Liver (tissue), 9 donors: ENCODE results near the gene PHC3. TPM values are rescaled to one million over a fixed set of nuclear protein-coding genes. Genes with fewer than 3 reads are reported as not detected.

ENCODE experiments used
- DNase-seq: peaks from one replicate; pipeline ENCODE4 v3.0.0-alpha.2; 2017; ENCODE audit warnings: low spot score
- H3K27ac ChIP-seq, 2 donors: one replicate each; pipeline ENCODE4 v1.7.0; 2013; ENCODE audit warnings: inconsistent platforms in 2 of 2, low read length in 2 of 2, control low read depth in 1 of 2, low read depth in 1 of 2, mild to moderate bottlenecking in 1 of 2
- H3K27me3 ChIP-seq, 4 donors: one replicate each; pipeline versions ENCODE4 v1.6.1 to v1.7.0; 2013; ENCODE audit warnings: low read length in 3 of 4, inconsistent platforms in 1 of 4, mild to moderate bottlenecking in 1 of 4, moderate library complexity in 1 of 4; ENCODE audit not compliant: control insufficient read depth in 4 of 4, insufficient read depth in 4 of 4
- H3K36me3 ChIP-seq, 4 donors: one replicate each; pipeline versions ENCODE4 v1.6.1 to v1.7.0; 2013; ENCODE audit warnings: low read length in 3 of 4, mild to moderate bottlenecking in 3 of 4, low read depth in 1 of 4, moderate library complexity in 1 of 4; ENCODE audit not compliant: control insufficient read depth in 4 of 4, insufficient read depth in 3 of 4
- H3K4me1 ChIP-seq, 4 donors: one replicate each; pipeline versions ENCODE4 v1.6.1 to v1.7.0; 2013; ENCODE audit warnings: low read length in 3 of 4, mild to moderate bottlenecking in 3 of 4, moderate library complexity in 1 of 4; ENCODE audit not compliant: control insufficient read depth in 4 of 4, insufficient read depth in 4 of 4
- H3K4me3 ChIP-seq, 3 donors: one replicate each; pipeline versions ENCODE4 v1.6.1 to v1.7.0; 2013; ENCODE audit warnings: low read length in 3 of 3, control low read depth in 1 of 3, low read depth in 1 of 3, mild to moderate bottlenecking in 1 of 3
- H3K9ac ChIP-seq, 2 donors: one replicate each; pipeline ENCODE4 v1.7.0; 2013; ENCODE audit warnings: low read length in 2 of 2, mild to moderate bottlenecking in 2 of 2, moderate library complexity in 2 of 2, control low read depth in 1 of 2, low read depth in 1 of 2
- H3K9me3 ChIP-seq, 4 donors: one replicate each; pipeline versions ENCODE4 v1.6.1 to v1.7.0; 2013; ENCODE audit warnings: low read length in 3 of 4; ENCODE audit not compliant: control insufficient read depth in 4 of 4
- EGR1 ChIP-seq, 2 donors: IDR thresholded peaks; 2 replicates each; pipeline ENCODE4 v1.6.1; 2016 to 2018; ENCODE audit warnings: antibody characterized with exemption in 2 of 2, low read depth in 2 of 2
- FOXA1 ChIP-seq: IDR thresholded peaks from 2 replicates; pipeline ENCODE4 v1.6.1; 2016; ENCODE audit warnings: antibody characterized with exemption
- FOXA2 ChIP-seq: IDR thresholded peaks from 2 replicates; pipeline ENCODE4 v1.6.1; 2016; ENCODE audit warnings: antibody characterized with exemption
- GABPA ChIP-seq, 2 donors: IDR thresholded peaks in 1 of 2; conservative IDR thresholded peaks in 1 of 2; 2 replicates each; pipeline ENCODE4 v1.6.1; 2016; ENCODE audit warnings: antibody characterized with exemption in 2 of 2, mild to moderate bottlenecking in 1 of 2, moderate library complexity in 1 of 2
- HNF4A ChIP-seq, 2 donors: conservative IDR thresholded peaks; 2 replicates each; pipeline ENCODE4 v1.6.1; 2016; ENCODE audit warnings: antibody characterized with exemption in 2 of 2, mild to moderate bottlenecking in 2 of 2
- HNF4G ChIP-seq: IDR thresholded peaks from 2 replicates; pipeline ENCODE4 v1.6.1; 2016; ENCODE audit warnings: antibody characterized with exemption
- JUND ChIP-seq, 2 donors: IDR thresholded peaks; 2 replicates each; pipeline ENCODE4 v1.6.1; 2016; ENCODE audit warnings: antibody characterized with exemption in 2 of 2
- NR2F2 ChIP-seq: IDR thresholded peaks from 2 replicates; pipeline ENCODE4 v1.6.1; 2016; ENCODE audit warnings: antibody characterized with exemption
- RAD21 ChIP-seq, 2 donors: IDR thresholded peaks; 2 replicates each; pipeline ENCODE4 v1.6.1; 2016; ENCODE audit warnings: antibody characterized with exemption in 2 of 2, mild to moderate bottlenecking in 2 of 2
- RXRA ChIP-seq, 2 donors: IDR thresholded peaks; 2 replicates each; pipeline ENCODE4 v1.6.1; 2017 to 2018; ENCODE audit warnings: antibody characterized with exemption in 2 of 2, mild to moderate bottlenecking in 1 of 2
- TAF1 ChIP-seq: conservative IDR thresholded peaks from 2 replicates; pipeline ENCODE4 v1.6.1; 2016; ENCODE audit warnings: antibody characterized with exemption, mild to moderate bottlenecking
- YY1 ChIP-seq: IDR thresholded peaks from 2 replicates; pipeline ENCODE4 v1.6.1; 2016; ENCODE audit warnings: antibody characterized with exemption, mild to moderate bottlenecking
- WGBS: extraction: QIAGEN DNeasy Blood & Tissue Kit; methylation state at CpG from one replicate; pipeline ENCODE4 v1.1.7; 2013; 5-methylcytosine and 5-hydroxymethylcytosine counted together
- polyA plus RNA-seq, 2 donors: library from polyadenylated mRNA; stranded (reverse) in 1 of 2; unstranded in 1 of 2; fragments of 200-250 nt in 1 of 2; fragments of >200 nt in 1 of 2; fragmentation: Nextera tagmentation in 1 of 2; extraction: Ambion mirVana in 1 of 2; gene quantifications; one replicate each; pipeline versions ENCODE4 v1.2.1 to v1.2.3, GENCODE V29; 2013 to 2015
- total RNA-seq, 2 donors: library from RNA; depleted of rRNA; stranded (reverse); fragments of >200 nt; gene quantifications; one replicate each; pipeline ENCODE4 v1.2.3, GENCODE V29; 2014
- TF ChIP-seq, protein P1 (sequence below): IDR thresholded peaks from 2 replicates; pipeline ENCODE4 v1.6.1; 2016; ENCODE audit warnings: antibody characterized with exemption
- TF ChIP-seq, protein P2 (sequence below): IDR thresholded peaks from 2 replicates; pipeline ENCODE4 v1.6.1; 2016; ENCODE audit warnings: antibody characterized with exemption, mild to moderate bottlenecking
- TF ChIP-seq, protein P3 (sequence below): IDR thresholded peaks from 2 replicates; pipeline ENCODE4 v1.6.1; 2016; ENCODE audit warnings: antibody characterized with exemption
- TF ChIP-seq, protein P4 (sequence below): fragments of 150-350 bp; IDR thresholded peaks from 2 replicates; pipeline ENCODE4 v1.5.1; 2017; ENCODE audit warnings: improper control_type of control experiment, low read depth, low read length; ENCODE audit not compliant: missing input control
- donor health status: healthy.
- donor health status: healthy.
- donor health status: healthy.
- donor health status: healthy.
- donor health status: healthy.

The PHC3 gene
- total and polyA plus RNA-seq, 4 donors = 3.9 to 44.7 (median 24.2) TPM

DNA sequence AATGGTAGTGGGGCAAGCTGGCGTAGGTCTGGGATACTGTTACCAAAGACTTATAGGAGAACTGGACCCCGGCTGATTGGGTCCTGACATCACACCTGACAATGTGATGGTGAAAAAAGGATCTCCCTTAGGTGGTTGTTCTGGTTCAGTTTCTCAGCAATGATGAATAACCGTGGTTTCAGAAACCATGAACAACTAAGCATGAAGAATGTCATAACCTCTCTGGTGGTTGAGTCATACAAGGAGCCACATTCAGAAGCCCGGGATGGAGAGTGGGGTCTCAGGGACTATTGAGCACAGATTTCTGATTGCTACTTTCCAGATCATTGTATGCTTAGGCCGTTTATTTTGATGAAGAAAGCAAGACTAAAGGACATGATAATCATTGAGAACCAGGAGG is 126.3 kb downstream of the PHC3 start:
- H3K36me3 ChIP-seq = no peaks in the 10 kb centered on the region
- 85% methylated on average over 5 of the region's 5 CpGs for WGBS
- no peak for TF ChIP-seq RXRA (IDR thresholded peaks at IDR 0.05)
- TF ChIP-seq, protein P1, sequence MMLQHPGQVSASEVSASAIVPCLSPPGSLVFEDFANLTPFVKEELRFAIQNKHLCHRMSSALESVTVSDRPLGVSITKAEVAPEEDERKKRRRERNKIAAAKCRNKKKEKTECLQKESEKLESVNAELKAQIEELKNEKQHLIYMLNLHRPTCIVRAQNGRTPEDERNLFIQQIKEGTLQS = no peak
- no peak for TF ChIP-seq HNF4A (conservative IDR thresholded peaks at IDR 0.05)
- no peak for TF ChIP-seq YY1
- TF ChIP-seq JUND (IDR thresholded peaks at IDR 0.05) = no peak
- TF ChIP-seq GABPA (IDR thresholded peaks at IDR 0.05 in 1 of 2, conservative IDR thresholded peaks at IDR 0.05 in 1 of 2) = no peak
- TF ChIP-seq, protein P2, sequence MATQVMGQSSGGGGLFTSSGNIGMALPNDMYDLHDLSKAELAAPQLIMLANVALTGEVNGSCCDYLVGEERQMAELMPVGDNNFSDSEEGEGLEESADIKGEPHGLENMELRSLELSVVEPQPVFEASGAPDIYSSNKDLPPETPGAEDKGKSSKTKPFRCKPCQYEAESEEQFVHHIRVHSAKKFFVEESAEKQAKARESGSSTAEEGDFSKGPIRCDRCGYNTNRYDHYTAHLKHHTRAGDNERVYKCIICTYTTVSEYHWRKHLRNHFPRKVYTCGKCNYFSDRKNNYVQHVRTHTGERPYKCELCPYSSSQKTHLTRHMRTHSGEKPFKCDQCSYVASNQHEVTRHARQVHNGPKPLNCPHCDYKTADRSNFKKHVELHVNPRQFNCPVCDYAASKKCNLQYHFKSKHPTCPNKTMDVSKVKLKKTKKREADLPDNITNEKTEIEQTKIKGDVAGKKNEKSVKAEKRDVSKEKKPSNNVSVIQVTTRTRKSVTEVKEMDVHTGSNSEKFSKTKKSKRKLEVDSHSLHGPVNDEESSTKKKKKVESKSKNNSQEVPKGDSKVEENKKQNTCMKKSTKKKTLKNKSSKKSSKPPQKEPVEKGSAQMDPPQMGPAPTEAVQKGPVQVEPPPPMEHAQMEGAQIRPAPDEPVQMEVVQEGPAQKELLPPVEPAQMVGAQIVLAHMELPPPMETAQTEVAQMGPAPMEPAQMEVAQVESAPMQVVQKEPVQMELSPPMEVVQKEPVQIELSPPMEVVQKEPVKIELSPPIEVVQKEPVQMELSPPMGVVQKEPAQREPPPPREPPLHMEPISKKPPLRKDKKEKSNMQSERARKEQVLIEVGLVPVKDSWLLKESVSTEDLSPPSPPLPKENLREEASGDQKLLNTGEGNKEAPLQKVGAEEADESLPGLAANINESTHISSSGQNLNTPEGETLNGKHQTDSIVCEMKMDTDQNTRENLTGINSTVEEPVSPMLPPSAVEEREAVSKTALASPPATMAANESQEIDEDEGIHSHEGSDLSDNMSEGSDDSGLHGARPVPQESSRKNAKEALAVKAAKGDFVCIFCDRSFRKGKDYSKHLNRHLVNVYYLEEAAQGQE = no peak
- TF ChIP-seq EGR1 (IDR thresholded peaks at IDR 0.05; ENCODE audit: low read depth in 2 of 2) = no peak
- TF ChIP-seq TAF1 = no peak
- TF ChIP-seq NR2F2 = no peak
- TF ChIP-seq, protein P3, sequence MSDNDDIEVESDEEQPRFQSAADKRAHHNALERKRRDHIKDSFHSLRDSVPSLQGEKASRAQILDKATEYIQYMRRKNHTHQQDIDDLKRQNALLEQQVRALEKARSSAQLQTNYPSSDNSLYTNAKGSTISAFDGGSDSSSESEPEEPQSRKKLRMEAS = no peak
- TF ChIP-seq HNF4G = no peak
- DNase-seq = no peak
- H3K27me3 ChIP-seq = no peaks in the 10 kb centered on the region
- no peaks in the 10 kb centered on the region for H3K9me3 ChIP-seq
- H3K27ac ChIP-seq = no peak overlapping the region
- no peaks in the 10 kb centered on the region for H3K4me1 ChIP-seq
- no peak overlapping the region for H3K4me3 ChIP-seq
- no peak overlapping the region for H3K9ac ChIP-seq

DNA sequence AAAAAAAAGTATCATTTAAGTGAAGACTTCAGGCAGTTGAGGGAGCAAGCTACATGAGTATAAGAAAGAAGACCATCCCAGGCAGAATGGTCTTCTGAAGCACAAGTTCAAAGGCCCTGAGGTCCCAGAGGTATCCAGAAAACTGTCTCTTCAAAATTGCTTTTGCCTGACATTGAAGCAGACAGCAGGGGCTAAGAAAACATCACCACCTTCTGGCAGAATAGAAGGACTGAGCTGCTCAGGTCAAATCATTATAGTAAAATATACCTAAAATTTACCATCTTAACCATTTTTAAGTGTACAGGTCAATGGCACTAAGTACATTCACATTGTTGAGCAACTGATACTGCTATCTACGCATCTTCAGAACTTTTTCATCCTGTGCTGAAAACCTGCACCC is 127.3 kb downstream of the PHC3 start:
- WGBS = 89% methylated on average over 1 of the region's 1 CpG
- Histone ChIP-seq H3K27me3 (no peaks in the 10 kb centered on the region), H3K4me1 (no peaks in the 10 kb centered on the region), H3K9me3 (no peaks in the 10 kb centered on the region), H3K36me3 (no peaks in the 10 kb centered on the region), H3K9ac (no peak overlapping the region), H3K27ac (no peak overlapping the region), H3K4me3 (no peak overlapping the region)
- DNase-seq = no peak
- TF ChIP-seq FOXA2 = no peak
- no peak for TF ChIP-seq HNF4G
- TF ChIP-seq RAD21 (IDR thresholded peaks at IDR 0.05) = peak; percentile 54 to 62
- TF ChIP-seq, protein P1 = no peak
- no peak for TF ChIP-seq NR2F2
- TF ChIP-seq YY1 = no peak
- no peak for TF ChIP-seq GABPA (IDR thresholded peaks at IDR 0.05 in 1 of 2, conservative IDR thresholded peaks at IDR 0.05 in 1 of 2)
- TF ChIP-seq, protein P3 = no peak
- TF ChIP-seq, protein P2 = no peak
- no peak for TF ChIP-seq JUND (IDR thresholded peaks at IDR 0.05)
- TF ChIP-seq EGR1 (IDR thresholded peaks at IDR 0.05; ENCODE audit: low read depth in 2 of 2) = no peak
- TF ChIP-seq, protein P4, sequence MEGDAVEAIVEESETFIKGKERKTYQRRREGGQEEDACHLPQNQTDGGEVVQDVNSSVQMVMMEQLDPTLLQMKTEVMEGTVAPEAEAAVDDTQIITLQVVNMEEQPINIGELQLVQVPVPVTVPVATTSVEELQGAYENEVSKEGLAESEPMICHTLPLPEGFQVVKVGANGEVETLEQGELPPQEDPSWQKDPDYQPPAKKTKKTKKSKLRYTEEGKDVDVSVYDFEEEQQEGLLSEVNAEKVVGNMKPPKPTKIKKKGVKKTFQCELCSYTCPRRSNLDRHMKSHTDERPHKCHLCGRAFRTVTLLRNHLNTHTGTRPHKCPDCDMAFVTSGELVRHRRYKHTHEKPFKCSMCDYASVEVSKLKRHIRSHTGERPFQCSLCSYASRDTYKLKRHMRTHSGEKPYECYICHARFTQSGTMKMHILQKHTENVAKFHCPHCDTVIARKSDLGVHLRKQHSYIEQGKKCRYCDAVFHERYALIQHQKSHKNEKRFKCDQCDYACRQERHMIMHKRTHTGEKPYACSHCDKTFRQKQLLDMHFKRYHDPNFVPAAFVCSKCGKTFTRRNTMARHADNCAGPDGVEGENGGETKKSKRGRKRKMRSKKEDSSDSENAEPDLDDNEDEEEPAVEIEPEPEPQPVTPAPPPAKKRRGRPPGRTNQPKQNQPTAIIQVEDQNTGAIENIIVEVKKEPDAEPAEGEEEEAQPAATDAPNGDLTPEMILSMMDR = peak; percentile 25
- no peak for TF ChIP-seq HNF4A (conservative IDR thresholded peaks at IDR 0.05)
- TF ChIP-seq FOXA1 = no peak
- no peak for TF ChIP-seq TAF1
